CD4-positive, alpha-beta T cell treated with Interleukin-10 for 1 hour (primary cell): ENCODE data around the gene BBS4.

Experiments
- DNase-seq: peaks from one replicate; pipeline ENCODE4 v3.0.0-alpha.2; 2020

The BBS4 gene

GRCh38 chr15:72766780-72767179 is 80.8 kb downstream of the BBS4 start:
- DNase-seq = no peak

- DNase-seq = peak; percentile 10
Observed at GRCh38 chr15:72770673-72771328, 84.8 kb downstream of the BBS4 start.

GRCh38 chr15:72771329-72771725 is 85.3 kb downstream of the BBS4 start:
- no peak for DNase-seq

- DNase-seq = no peak
Observed at GRCh38 chr15:72774696-72775383, 88.8 kb downstream of the BBS4 start.

GRCh38 chr15:72778796-72779195 is 92.8 kb downstream of the BBS4 start:
- no peak for DNase-seq

GRCh38 chr15:72781631-72782030 is 95.6 kb downstream of the BBS4 start:
- no peak for DNase-seq

GRCh38 chr15:72782274-72783003 is 96.4 kb downstream of the BBS4 start:
- peak; percentile 3 for DNase-seq

GRCh38 chr15:72783004-72783639 is 97.1 kb downstream of the BBS4 start:
- peak; percentile 57 for DNase-seq

GRCh38 chr15:72783640-72784455 is 97.8 kb downstream of the BBS4 start, which contains the start of gene ADPGK:
Gene ADPGK (minus strand): TSS chr15:72783758. CDS start chr15:72783691, 67 bp downstream.
- DNase-seq = peak; percentile 96

GRCh38 chr15:72784456-72784876 is 98.5 kb downstream of the BBS4 start:
- no peak for DNase-seq

GRCh38 chr15:72785432-72785831 is 99.4 kb downstream of the BBS4 start:
- DNase-seq = peak; percentile 78

- no peak for DNase-seq
Observed at GRCh38 chr15:72785841-72786240, 99.8 kb downstream of the BBS4 start.

- no peak for DNase-seq
Observed at GRCh38 chr15:72786242-72786641, 100.2 kb downstream of the BBS4 start.

GRCh38 chr15:72786676-72787345 is 100.8 kb downstream of the BBS4 start:
- no peak for DNase-seq

GRCh38 chr15:72787526-72787925 is 101.5 kb downstream of the BBS4 start:
- DNase-seq = no peak
